HS-27A (cell line): ENCODE measurements around the gene PRKCG.

Source experiments
- DNase-seq: peaks from one replicate; pipeline ENCODE4 v3.0.0-alpha.2; 2012; ENCODE audit warnings: low read depth, missing footprints

The PRKCG gene

DNA sequence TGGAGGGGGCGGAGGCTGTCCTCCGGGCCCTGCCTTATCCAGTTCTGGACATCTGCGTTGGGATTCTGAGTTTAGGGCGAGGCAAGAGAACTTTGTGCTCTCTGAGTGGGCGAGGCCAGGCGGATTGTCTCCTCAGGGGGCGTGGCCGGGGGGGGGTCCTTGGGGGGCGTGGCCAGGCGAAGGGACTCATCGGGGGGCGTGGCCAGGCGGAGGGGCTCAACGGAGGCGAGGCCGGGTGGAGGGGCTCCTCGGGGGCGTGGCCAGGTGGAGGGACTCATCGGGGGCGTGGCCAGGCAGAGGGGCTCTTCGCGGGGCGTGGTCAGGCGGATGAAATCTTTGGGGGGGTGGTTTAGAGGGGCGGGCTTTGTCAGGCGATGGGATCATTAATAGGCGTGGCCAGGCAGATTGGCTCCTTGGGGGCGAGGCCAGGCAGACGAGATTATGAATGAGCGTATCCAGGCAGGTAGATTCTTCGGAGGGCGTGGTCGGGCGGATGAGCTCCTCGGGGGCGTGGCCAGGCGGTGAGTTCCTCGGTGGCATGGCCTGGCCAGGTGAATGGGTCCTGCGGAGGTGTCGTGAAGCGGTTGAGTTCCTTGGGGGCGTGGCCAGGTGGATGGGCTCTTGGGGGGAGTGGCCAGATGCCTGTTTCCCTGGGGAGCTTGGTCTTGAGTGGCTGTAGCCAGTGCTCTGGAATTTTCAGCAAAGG, 16.8 kb downstream of the PRKCG start:
- no peak for DNase-seq

DNA sequence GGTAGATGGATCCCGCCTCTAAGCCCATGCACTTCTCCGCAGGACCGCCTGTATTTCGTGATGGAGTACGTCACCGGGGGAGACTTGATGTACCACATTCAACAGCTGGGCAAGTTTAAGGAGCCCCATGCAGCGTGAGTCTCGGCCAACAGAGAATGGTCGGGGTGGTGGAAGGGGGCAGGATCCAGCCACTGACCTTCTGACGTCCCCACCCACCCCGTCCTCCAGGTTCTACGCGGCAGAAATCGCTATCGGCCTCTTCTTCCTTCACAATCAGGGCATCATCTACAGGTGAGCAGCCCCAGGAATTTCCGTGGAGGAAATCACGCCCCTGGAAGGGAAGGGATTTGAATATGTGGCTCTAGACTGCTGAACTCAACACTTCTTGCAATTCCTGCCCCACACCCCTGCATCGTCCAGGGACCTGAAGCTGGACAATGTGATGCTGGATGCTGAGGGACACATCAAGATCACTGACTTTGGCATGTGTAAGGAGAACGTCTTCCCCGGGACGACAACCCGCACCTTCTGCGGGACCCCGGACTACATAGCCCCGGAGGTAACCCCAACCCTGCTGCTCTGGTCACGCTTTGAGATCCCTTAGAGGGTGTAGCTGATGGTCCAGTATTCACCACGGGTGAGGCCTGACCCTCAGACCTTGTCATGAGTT, 18.3 kb downstream of the PRKCG start:
- no peak for DNase-seq

DNA sequence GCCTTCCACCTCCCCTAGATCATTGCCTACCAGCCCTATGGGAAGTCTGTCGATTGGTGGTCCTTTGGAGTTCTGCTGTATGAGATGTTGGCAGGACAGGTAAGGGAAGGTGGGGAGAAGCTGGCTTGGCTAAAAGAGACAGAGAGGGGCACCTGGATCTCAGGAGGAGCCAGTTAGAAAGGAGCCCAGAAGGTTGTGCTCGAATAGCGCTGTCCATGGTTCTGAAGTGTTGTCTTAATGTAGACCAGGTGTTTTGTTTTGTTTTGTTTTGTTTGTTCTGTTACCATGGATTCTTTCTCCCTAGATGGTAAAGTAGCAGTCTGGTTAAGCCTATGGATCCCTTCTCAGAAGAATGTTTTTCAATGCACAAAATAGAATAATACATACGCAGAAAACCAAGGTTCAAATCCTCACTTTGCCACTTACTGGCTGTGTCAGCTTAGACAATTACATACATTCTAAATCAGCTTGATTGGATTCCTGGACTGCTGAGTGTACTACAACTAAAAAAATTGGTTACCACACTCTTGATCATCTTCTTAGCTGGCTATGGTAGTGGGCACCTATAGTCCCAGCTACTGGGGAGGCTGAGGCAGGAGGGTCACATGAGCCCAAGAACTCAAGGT, 21.2 kb downstream of the PRKCG start:
- no peak for DNase-seq

DNA sequence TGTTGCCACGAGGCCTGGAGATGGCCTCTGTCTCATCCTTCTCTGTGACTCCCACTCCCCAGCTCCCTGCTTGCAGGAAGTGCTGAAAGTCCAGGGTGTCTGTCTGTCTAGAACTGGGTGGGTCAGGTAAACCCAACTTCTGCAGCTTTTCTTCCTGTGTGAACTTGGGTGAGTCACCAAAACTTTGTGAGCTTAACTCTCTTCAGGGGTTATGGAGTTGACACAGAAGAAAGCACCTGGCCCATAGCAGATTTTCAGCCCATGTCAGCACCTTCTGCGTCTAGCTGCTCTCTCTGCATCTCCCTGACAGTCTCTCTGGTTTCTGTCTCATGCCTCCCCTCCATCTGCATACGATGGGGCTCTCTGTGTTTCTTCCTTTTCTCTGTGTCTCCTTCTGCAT, 22.9 kb downstream of the PRKCG start:
- DNase-seq, result no peak

DNA sequence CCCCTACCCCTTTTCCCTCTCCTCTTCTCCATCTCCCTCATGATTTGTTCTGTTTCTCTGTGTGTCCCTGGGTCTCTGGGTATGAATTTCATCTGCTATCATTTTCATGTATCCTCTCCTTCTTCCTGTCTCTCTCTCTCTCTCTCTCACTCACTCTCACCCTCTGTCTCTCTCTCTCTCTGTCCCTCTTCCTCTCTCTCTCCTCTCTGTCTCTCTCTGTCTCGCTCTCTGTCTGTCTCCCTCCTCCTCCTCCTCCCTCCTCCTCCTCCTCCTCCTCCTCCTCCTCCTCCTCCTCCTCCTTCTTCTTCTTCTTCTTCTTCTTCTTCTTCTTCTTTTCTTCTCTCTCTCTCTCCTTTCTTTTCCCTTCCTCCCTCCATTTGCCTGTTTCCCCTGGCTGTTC, 23.8 kb downstream of the PRKCG start:
- no peak for DNase-seq

DNA sequence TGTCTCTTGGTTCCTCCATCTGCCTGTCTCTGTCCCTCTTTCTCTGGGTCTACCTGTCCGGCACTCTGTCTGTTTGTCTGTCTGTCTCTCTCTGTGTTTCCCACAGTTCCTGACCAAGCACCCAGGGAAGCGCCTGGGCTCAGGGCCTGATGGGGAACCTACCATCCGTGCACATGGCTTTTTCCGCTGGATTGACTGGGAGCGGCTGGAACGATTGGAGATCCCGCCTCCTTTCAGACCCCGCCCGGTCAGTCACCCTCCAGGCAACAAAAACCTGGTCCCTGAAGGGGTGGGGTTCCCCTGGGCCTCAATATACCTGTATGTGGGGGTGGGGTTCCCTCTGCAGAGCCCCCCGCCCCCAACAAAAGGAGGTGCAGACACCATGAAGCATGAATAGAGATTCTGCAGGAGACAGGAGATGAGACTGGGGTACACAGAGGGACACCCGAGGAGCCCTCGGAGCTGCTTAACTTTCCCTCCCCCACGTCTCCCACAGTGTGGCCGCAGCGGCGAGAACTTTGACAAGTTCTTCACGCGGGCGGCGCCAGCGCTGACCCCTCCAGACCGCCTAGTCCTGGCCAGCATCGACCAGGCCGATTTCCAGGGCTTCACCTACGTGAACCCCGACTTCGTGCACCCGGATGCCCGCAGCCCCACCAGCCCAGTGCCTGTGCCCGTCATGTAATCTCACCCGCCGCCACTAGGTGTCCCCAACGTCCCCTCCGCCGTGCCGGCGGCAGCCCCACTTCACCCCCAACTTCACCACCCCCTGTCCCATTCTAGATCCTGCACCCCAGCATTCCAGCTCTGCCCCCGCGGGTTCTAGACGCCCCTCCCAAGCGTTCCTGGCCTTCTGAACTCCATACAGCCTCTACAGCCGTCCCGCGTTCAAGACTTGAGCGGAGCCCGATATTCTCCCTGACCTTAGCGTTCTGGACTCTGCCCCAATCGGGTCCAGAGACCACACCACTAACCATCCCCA, 24.5 kb downstream of the PRKCG start:
- no peak for DNase-seq

DNA sequence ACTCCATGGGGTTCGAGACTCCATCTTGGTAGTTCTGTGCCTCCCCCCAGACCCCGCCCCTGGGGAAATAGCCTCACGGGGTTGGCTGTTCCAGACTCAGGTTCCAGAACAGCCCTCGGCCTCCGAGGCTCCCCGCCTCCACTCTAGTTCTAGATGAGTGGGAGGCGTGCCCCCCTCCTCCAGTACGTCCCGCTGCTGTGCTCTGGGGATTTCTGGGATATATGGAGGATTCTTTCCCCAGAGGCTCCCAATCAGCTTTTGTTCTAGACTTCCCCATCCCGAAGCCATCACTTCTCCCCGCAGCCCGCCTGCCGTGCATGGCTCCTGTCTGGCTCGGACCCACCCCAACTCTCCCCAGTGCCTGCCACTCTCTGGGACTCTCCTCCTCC, 25.2 kb downstream of the PRKCG start:
- no peak for DNase-seq

DNA sequence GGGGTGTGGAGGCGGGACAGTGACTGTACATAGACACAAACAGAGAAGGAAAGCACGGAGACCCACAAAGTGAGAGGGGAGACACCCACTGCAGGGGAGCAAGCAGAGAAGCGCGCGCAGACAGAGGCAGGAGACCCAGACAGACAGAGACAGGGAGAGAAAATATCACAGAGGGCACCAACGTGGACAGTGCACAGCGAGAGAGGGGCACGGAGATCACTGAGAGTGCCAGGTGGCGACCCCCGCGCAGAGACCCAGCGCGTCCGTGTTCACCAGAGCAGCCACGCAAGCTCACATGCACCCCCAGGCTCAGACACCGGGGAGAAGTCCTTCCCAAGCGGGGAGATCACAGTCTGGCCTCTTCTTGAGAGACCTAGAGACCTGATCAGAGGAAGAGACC, 25.7 kb downstream of the PRKCG start:
- DNase-seq, result no peak

DNA sequence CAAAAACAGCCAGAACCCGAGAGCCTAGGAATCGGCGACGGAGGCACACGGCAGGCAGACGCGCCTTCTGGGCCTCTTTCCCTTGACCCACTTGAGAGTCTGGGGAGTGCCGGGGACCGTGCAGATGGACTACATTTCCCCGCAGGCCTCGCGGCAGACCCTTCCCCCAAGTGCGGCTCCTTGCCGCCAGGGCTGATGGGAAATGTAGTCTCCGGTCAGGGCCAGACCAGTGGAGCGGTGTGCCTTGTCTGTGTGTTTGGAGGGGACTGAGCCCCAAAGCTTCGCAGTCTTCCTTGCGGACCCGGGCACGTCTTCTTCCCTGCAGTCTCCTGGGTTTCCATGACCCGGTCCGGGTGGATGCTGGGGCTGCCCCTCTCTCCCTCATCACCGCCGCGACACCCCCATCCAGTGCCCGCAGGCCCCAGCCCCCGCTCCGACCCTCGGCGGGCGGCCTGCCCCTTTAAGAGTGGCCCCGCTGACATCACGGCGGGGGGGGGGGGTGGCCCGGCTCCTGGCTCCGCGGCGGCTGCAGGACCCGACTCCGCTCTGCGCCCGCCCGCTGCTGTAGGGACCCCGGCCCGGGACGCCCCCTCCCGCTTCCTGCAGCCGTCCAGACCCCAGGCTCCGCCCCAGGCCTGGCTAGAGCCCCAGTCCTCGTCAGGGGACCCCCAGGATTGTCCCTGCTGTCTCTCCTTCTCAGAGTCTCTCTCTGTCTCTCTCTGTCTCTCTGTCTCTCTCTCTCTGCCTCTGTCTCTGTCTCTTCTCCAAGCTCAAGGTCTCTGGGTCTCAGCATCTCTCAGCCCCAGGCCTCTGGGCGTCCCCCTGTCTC, 26.3 kb downstream of the PRKCG start:
- no peak for DNase-seq

DNA sequence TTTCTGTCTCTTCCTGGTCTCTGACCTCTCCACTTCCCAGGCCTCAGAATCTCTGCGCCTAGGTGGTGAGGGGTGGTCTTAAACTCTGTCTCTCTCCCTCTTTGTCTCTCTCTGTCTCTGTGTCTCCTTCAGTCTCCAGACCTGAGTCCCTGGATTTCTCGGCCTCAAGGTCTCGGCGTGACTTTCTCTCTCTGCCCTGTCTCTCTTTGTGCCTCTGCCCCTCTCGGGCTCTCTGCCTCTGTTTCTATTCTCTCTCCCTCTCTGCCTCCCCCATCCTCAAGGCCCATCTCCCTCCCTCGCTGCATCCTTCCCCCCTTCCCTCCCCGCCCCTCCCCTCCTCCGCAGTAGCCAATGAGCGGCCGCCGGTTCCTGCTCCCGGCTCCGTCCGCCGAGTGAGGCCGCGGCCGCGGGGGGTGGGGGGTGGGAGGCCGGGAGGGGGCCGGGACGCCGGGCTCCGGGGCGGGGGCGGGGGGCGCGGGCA, 27.0 kb downstream of the PRKCG start, which contains the start of gene CACNG7:
Gene CACNG7, plus strand, starts transcription at position 344 of the 481 bp plus-strand sequence. CDS start 3,554 bp downstream, outside the sequence.
- no peak for DNase-seq

DNA sequence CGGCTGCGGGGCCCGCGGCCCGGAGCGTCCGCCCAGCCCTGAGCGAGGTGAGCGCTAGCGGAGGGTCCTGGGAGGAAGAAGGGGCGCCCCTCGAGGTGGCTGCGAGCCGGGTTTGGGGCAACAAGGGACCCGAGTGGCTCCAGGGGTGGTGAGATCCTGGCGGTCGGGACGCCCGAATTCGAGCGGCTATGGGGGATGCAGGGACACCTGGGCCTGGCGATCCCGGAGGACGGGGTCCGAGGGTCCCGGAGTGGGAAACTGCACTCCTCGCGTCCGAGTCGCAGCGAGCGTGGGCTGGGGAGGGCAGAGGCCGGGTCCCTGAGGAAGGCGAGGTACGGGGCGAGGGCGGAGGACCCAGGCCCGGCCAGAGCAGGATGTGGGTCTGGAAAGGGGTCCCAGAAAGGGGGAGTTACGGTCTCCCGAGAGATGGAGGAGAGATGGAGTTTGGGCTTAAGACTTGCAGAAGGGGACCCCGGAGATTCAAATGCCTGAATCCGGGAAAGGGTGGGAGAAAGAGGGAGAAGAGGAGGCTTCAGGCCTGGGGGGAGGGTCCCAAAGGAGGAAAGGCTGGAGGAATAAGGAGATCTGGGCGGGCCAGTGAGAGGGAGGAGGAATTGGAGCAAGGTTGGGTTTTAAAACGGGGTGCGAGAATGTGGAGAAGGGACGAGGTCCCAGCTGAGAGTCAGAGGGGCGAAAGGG, 27.6 kb downstream of the PRKCG start:
- no peak for DNase-seq

DNA sequence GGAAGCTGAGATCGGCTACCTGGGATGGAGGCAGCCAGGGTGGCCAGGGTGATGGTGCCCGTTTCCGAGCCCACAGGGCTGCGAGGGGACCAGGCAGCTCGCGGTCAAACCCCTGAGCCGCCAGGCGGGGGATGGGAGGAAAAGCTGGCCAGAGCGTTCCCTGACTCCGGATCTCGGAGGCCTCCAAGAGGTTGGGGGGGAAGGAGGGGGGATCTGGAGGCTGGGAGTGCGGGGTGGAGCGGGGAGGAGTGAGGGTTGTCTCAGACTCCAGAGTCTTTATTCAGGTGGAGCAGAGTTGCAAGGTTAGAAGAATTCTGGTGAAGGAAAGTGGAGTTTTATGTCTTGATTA, 28.1 kb downstream of the PRKCG start:
- no peak for DNase-seq

DNA sequence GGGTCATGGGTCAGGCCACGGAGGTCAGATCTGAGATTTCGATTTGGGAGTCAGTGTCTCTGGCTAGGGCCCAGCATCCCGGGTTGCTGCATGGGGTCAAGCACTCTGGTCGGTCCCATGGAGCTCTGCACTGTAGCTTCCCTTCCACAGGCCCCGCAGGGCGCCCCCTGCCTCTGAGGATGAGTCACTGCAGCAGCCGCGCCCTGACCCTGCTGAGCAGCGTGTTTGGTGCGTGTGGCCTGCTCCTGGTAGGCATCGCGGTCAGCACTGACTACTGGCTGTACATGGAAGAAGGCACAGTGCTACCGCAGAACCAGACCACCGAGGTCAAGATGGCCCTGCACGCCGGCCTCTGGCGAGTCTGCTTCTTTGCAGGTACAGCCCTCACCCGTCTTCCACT, 30.7 kb downstream of the PRKCG start:
- DNase-seq, result no peak

DNA sequence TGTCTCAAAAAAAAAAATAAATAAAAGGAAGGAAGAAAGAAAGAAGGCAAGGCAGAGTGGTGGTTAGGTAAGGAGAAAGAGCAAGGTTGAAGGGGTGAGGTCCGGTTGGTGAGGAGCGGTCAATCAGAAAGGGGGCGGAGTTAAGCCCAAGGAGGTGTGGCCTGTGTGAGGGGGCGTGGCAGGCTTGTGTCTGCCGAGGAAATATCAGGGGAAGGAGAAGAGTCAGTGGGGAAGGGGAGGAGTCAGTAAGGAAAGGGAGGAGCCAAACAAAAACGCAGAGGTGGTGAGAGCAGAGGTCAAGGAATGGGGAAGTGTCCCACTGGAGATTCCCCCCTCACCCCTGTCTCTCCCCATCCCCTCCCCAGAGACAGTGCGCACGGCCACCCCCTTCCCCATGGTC, 33.0 kb downstream of the PRKCG start:
- DNase-seq, result no peak

DNA sequence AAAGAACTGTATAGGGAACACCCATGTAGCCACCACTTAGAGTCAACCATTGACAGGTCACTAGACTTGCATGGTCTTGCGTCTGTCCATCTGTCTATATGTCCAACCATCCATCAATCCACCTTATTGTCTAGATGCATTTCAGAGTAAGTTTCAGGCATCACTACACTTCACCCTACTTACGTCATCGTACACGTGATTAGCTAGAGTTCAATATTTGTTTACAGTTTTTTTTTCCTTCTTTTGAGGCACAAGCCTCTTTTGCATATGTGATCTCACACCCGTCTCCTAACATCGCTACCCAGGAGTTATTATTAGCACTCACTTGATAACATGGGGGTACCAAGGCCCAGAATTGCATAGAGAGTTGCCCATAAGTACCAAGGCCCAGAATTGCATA, 34.0 kb downstream of the PRKCG start:
- DNase-seq, result no peak

DNA sequence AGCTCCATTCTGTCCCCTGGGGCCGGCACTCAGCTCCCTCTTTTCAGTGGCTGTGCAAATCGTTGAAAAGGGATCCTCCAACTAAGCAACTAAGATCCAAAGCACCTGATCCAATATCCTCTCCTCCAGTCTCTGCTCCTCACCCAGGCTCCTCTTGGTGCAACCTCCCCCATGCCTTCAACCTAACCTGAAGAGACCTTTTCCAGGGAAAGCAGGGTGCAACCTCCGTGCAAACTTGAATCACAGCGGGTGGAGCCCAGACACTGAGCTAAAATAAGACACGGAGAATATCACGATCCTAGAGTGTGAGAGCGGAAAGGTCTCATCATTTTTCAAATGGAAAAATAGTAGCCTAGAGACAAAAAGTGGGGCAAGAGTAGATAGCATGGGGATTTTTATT, 35.4 kb downstream of the PRKCG start:
- no peak for DNase-seq

DNA sequence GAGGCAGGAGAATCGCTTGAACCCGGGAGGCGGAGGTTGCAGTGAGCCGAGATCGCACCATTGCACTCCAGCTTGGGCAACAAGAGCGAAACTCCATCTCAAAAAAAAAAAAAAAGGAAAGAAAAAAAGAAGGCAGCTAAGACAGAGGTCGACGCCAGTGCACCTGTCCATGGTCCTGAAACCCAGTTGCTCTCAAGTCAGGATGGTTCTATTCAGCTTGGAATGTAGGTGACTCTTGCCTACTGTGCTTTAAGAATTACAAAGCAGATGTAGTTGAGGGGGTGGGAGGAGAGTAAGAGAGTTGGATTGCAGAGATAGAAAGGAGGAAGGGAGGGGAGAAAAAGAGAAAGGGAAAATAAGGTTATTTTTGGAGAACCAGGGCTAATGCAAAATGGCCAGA, 45.7 kb downstream of the PRKCG start:
- DNase-seq, result peak; percentile 55

DNA sequence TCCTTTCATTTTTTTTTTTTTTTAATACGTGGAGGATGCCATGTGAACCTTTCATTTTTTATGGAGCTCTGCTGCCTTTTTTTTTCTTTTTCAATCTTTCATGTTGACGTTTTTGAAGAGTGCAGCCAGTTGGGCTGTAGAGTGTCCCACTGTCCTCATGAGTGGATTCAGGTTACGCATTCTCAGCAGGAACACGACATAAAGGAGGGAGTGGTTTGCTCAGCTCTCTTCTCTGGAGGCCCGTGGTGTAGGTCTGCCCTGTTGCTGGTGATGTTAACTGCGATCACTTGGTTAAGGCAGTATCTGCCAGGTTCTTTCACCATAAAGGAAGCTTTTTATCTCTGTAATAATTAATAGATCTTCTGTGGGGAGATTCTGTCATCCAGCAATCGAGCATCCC, 54.0 kb downstream of the PRKCG start:
- no peak for DNase-seq

DNA sequence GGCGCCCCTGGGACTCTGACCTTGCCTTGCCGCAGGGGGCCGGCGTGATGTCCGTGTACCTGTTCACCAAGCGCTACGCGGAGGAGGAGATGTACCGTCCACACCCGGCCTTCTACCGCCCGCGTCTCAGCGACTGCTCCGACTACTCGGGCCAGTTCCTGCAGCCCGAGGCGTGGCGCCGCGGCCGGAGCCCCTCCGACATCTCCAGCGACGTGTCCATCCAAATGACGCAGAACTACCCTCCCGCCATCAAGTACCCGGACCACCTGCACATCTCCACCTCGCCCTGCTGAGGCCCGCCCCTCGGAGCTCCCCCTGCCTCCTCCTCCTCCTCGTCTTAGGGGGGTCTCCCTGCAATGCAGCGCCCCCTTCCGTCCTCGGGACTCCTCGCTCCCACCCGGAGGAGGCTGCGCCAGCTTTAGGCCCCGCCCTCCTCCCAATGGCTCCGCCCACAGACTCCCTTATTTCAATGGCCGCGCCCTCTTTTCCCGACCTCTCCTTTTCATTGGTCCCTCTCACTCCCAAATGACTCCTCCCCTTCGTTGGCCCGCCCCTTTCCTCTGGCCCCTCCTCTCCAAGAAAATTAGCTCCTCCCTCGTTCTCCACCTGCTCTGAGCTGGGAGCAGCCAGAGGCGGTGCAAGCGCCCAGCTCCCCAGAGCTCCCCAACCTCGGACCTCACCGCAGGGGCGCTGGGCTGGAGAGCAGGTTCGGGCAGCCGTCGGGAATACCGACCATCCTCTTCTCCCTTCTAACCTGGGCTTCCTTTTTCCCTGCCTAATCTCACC, 60.2 kb downstream of the PRKCG start:
- no peak for DNase-seq

DNA sequence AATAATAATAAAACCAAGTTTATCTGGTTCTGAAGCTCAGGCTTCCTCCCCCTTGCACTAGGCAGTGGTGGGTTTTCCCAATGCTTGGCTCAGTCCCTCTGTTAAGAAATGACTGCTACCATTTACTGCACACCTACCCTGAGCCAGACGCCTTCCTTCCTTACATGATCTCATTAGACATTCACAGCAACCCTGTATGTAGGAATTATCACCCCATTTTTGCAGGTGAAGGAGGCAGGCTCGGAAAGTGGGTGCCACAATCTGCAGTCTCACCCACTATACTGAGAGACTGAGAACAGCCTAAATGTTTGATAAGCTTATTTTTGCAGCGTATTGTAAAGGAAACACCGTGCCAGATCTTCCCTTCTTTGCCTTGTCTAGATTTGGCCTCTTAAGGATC, 62.4 kb downstream of the PRKCG start:
- no peak for DNase-seq
